Stimulated activated naive CD8-positive, alpha-beta T cell treated with anti-CD3 and anti-CD28 coated beads, Interleukin-15, Interleukin-2, amounts not matched to agents 100 U/mL and 50 U/mL, for 24 hours (primary cell): ENCODE data around the gene FJX1.

Experiments used
- ATAC-seq: fragments of 150-1000 bp; cut with Tn5 transposase; one replicate; pipeline ENCODE4 v1.10.0; 2021
- DNase-seq: peaks from one replicate; pipeline ENCODE4 v3.0.0; 2021

Gene FJX1

GRCh38 chr11:35617687-35618496, at the start of gene FJX1:
FJX1 (plus strand) TSS chr11:35618460; CDS start chr11:35618637, 177 bp downstream.
- ATAC-seq (no peak), DNase-seq (peak; percentile 26)

GRCh38 chr11:35571696-35572095, 46.6 kb upstream of the FJX1 start:
- ATAC-seq (no peak), DNase-seq (no peak)

GRCh38 chr11:35579557-35580396, 38.5 kb upstream of the FJX1 start:
- no peak for DNase-seq
- ATAC-seq, result no peak

GRCh38 chr11:35580397-35580781, 37.9 kb upstream of the FJX1 start:
- ATAC-seq (no peak), DNase-seq (no peak)

- no peak for ATAC-seq
- DNase-seq, result no peak
Observed at GRCh38 chr11:35582033-35582432, 36.2 kb upstream of the FJX1 start.

- ATAC-seq, result no peak
- DNase-seq, result no peak
Observed at GRCh38 chr11:35583126-35583525, 35.1 kb upstream of the FJX1 start.

GRCh38 chr11:35583843-35584242, 34.4 kb upstream of the FJX1 start:
- DNase-seq (no peak), ATAC-seq (no peak)

- DNase-seq (no peak), ATAC-seq (no peak)
Observed at GRCh38 chr11:35584321-35584720, 33.9 kb upstream of the FJX1 start.

GRCh38 chr11:35585416-35585815, 32.8 kb upstream of the FJX1 start:
- DNase-seq (no peak), ATAC-seq (no peak)

- no peak for DNase-seq
- no peak for ATAC-seq
Observed at GRCh38 chr11:35586222-35586621, 32.0 kb upstream of the FJX1 start.

- no peak for DNase-seq
- no peak for ATAC-seq
Observed at GRCh38 chr11:35587972-35588371, 30.3 kb upstream of the FJX1 start.

GRCh38 chr11:35588627-35589026, 29.6 kb upstream of the FJX1 start:
- ATAC-seq (no peak), DNase-seq (no peak)

- no peak for ATAC-seq
- DNase-seq, result no peak
Observed at GRCh38 chr11:35589281-35589680, 29.0 kb upstream of the FJX1 start.

GRCh38 chr11:35590412-35590811, 27.8 kb upstream of the FJX1 start:
- DNase-seq (no peak), ATAC-seq (no peak)

- ATAC-seq, result no peak
- DNase-seq, result no peak
Observed at GRCh38 chr11:35593143-35593542, 25.1 kb upstream of the FJX1 start.

- ATAC-seq (no peak), DNase-seq (no peak)
Observed at GRCh38 chr11:35594680-35595079, 23.6 kb upstream of the FJX1 start.

GRCh38 chr11:35598254-35599125, 19.8 kb upstream of the FJX1 start:
- no peak for DNase-seq
- ATAC-seq, result peak; percentile 43

GRCh38 chr11:35600331-35600838, 17.9 kb upstream of the FJX1 start:
- DNase-seq (no peak), ATAC-seq (no peak)

- no peak for ATAC-seq
- no peak for DNase-seq
Observed at GRCh38 chr11:35602160-35602793, 16.0 kb upstream of the FJX1 start.

GRCh38 chr11:35602979-35603378, 15.3 kb upstream of the FJX1 start:
- no peak for ATAC-seq
- DNase-seq, result no peak

- no peak for ATAC-seq
Observed at GRCh38 chr11:35605706-35606105, 12.6 kb upstream of the FJX1 start.

GRCh38 chr11:35606206-35606605, 12.1 kb upstream of the FJX1 start:
- DNase-seq, result no peak
- ATAC-seq, result no peak

More at GRCh38 chr11:35605706-35606105, 12.6 kb upstream of the FJX1 start:
- no peak for DNase-seq
